NCI-H1092 treated with DMSO at 0.1 percent for 48 hours (cell line): Measurements from ENCODE around the gene TULP4.

Experiments used
- DNase-seq: peaks from one replicate; lab custom pipeline; 2025; lab: John Stamatoyannopoulos, UW

Gene TULP4

DNA sequence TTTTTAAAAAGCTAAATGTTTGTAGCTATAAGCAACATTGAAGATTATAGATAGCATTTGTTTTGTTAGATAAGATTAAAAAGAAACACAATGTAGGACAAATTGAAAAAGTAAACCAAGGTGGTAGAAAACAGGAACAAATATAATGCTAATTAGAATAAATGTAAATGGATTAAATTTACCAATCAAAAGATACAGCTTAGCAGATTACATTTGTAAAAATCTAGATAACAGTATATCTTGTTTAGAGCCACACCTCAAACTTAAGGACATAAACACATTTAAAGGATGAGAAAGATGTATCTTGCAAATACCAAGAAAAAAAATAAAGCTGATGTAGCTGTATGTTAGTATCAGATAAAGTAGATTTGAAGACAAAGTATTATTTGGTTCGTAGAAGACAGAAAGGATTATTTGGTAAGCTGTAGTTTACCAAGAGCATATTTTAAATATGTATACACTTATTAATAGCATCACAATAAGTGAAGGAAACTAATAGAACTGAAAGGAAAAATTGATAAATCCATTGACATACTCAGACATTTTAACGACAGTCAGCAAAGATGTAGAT, 107.2 kb downstream of the TULP4 start:
- DNase-seq = no peak

DNA sequence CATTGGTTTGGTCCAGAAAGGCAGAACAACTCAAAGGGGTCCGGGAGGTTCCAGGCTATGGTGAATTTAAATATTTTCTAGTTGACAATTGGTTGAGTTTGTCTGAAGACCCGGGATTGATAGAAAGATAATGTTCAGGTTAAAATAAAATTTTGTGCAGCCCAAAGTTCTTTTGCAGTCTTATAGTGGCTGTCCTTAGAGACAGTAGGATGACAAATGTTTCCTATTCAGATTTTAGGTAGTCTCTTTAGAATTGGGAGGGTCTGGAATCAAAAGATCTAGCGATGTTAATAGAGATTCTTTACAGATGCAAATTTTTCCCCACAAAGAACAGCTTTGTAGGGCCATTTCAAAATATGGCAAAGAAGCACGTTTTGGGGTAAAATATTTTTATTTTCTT, 109.1 kb downstream of the TULP4 start:
- no peak for DNase-seq

DNA sequence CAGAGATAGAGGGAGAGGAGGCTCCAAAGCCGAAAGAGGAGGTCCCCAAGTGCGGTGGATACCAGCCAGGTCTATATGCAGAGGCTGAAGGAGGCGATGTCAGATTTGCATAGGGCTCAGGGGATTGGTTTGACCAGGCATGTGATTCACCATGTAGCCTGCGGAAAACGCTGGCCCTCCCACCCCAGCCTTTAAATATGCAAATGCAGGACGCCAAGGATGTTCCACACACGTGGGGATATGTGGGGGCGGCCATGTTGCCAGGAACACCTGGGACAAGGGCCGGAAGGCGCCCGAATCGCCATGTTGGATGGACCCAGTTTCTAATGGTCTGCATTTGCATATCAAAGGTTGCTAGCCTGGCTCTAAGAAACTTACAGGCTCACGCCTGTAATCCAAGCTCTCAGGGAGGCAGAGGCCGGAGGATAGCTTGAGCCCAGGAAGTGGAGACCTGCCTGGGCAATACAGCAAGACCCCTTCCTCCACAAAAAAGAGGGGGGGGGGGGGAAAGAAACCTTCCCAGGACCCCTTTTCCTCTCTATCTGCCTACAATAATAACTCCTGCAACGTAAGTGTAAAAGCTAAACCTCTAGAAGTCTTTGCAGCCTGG, 110.5 kb downstream of the TULP4 start:
- no peak for DNase-seq

DNA sequence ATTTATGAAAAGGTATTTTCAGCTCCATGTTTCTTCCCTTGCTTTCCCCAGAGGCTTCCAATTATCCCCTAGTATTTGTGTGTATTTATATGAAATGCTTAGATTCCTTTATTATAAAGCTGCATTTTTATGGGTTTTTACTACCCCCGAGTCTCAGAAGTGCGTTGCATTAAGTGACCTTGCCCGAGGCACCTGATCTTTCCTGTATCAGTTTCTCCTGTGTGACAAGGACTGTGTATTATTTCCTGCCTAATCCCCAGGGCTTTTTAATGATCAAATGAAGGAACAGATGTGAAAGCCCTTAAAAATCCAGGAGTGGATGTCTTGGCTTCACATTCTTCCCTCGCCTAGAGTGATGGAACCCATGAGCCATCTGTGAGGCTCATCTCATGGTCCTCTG, 118.8 kb downstream of the TULP4 start:
- no peak for DNase-seq

DNA sequence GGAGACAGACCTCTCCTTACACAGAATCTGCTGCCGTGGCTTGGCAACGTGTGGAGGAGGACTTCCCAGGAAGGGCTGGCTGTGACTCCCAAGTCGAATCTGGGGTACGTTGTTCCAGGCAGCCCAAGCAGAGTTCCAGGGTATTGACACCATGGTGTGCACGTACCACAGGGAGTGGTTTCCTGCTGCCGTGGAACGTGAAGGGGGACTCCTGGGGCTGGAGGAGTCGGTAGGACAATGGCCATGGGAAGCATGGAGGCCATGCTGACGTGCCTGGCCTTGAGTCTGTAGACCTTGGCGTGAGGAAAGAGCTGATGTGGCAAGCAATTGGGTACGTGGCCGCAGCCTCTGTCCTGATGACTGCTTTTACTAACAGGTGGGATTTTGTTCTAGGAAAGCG, 119.3 kb downstream of the TULP4 start:
- DNase-seq = no peak

DNA sequence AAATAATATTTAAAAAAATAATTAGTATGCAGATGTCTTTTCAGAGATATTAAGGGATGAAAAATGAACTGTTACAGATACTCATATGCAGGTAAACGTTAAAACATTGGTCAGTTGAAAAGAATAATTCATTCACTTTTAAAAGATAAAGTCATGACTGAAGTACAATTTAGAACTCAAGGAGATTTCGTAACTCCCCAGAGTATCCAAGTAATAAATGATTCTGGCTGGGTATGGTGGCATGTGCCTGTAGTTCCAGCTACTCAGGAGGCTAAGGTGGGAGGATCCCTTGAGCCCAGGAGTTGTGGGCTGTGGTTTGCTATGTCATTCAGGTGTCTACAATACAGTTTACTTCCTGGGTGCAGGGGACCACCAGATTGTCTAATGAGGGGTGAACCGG, 125.3 kb downstream of the TULP4 start:
- no peak for DNase-seq

DNA sequence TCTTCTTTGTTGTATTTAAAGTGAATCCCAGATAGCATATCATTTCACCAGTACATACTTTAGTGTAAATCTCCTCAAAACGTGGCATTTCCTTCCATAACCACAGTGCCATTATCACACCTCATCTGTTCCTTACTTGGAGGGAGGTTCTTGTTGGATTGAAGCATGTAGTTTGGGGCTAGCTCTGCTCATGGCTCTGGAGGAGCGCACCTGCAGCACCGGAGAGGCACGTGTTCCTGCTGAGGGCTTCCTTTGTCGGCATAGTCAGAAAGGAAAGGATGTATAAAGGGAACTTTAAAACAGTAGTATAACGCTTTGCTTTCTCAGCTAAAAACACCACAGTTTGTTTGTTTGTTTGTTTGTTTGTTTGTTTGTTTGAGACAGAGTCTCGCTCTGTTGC, 126.0 kb downstream of the TULP4 start:
- no peak for DNase-seq

DNA sequence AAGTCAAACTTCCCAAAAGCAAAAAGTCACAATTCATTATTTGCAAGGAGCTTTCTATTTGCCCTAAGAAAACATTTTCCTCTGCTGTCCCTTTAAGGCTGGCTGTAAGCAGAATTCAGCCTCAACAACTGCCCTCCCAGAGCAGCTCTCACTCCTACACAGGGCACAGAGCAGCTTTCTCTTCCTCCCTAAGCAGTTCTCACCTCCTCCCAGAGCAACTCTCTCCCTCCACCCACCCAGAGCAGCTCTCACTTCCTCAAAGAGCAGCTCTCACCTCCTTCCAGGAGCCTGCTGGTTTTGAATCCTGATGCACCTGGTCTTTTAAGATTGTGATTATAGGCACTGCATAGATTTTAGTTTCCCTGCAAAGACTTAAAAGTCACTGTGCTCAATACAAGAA, 127.0 kb downstream of the TULP4 start:
- no peak for DNase-seq

DNA sequence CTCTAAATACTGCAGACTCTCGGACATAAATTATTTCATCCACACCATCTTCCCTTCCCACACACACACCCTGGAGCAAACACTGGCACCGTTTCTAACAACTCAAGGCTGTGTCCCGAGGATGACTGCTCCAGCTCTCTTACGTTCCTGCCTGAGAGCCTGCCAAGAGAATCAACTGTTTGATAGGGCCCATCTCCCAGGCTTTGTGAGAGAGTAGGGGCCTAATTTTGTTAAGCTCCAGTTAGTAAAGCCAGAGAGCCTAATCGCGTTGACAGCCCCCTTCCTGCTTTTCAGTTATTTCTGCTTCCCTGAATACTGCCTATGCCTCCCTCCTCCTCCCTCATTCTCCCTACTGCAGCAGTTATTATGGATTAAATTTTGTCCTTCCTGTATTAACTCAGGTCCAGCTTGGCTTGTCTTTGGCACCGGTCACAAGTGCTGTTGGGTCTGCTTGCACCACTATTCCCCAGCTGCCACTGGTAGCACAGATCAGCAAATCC, 129.5 kb downstream of the TULP4 start:
- peak; percentile 43 for DNase-seq

DNA sequence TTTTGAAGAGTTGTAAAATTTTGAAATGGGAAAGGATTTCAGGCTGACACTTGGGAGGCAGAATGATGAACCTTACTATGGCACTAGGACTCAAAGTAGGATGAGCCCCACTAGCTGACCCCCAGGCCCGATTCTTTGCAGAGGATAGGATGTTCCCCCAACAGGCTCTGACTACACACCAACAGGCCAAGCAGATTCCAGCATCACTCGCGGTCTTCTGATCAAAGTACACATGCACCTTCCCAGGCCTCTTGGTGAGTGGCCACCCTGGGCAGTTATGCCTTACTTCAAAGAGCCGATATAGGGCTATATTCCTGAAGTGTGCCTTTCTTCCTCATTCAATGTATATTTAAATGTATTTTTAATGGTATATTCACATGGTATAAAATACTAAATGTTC, 130.0 kb downstream of the TULP4 start:
- DNase-seq = no peak

DNA sequence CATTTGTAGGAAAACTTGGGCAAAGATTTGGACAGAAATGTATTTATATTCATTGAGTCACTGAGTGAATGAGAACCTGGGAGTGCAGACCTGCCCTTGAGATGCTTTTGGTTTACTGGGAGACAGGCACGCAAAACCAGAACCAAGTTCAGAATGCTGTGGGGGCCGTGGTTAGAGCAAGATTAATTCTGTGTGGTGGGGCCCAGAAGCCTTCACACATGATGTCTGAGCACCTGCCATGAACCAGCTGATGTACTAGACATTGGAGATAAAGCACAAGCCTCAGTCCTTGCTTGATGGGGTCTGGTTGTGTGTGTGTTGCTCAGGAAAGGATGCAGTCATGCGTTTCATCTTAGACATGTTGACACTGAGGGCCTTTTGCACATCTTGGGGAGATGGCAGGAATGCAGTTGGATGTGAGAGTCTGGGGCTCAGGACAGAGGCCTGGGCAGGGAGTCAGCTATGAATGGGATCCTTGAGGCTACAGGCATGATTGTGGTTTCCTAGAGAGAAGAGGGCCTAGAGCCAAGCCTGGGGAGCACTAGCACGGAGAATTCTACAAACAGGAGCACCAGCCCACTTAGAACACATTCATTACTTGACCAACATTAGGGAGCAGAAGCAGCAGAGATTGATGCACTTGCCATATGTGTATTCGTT, 133.3 kb downstream of the TULP4 start:
- DNase-seq = no peak

DNA sequence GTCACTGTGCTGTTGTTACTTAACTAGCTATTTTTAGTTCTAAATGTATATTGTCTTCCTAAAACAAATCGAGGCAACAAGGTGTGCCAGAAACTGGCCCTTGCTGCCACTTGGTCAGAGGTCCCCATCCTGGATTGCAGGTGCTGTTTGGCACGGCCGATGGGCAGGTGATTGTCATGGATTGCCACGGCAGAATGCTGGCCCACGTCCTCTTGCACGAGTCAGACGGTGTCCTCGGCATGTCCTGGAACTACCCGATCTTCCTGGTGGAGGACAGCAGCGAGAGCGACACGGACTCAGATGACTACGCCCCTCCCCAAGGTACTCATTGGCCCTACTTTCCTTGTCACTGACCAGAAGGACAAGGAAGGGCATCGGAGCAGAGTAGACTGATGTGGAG, 136.6 kb downstream of the TULP4 start:
- DNase-seq = no peak

DNA sequence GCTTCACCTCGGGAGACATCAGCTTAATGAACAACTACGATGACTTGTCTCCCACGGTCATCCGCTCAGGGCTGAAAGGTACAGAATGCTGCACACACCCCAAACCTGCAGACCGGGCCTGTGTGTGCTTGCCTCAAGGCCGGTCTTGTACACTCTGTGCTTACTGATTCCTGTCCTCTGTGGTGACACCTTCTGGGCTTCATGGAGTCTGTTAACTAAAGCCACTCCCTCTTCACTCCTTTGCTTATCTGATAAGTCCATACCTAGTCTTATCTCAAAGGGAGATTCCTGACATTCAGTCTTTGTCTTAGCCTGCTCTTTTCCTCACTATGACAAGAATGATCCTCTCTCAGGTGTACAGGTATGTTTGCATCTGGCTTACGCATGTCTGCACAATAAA, 139.9 kb downstream of the TULP4 start:
- no peak for DNase-seq

DNA sequence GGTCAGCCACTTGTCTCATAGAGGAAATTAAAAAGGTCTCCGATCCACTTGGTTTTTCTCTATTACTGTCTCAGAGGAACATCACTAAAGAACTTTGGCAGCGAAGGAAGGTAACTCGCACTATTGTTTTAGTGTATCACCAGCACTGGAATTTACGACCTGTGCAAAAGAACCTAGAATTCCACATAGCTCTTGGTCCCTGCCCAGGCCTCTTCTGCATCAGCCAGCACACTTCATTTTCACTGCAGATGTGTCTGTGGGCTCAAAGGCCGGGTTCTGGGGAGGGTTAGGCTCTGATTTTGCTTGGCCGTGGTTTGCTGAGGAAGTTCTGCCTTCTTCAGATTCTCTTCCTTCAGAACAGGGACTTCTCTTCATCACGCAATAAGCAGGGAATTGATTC, 144.9 kb downstream of the TULP4 start:
- DNase-seq = no peak

DNA sequence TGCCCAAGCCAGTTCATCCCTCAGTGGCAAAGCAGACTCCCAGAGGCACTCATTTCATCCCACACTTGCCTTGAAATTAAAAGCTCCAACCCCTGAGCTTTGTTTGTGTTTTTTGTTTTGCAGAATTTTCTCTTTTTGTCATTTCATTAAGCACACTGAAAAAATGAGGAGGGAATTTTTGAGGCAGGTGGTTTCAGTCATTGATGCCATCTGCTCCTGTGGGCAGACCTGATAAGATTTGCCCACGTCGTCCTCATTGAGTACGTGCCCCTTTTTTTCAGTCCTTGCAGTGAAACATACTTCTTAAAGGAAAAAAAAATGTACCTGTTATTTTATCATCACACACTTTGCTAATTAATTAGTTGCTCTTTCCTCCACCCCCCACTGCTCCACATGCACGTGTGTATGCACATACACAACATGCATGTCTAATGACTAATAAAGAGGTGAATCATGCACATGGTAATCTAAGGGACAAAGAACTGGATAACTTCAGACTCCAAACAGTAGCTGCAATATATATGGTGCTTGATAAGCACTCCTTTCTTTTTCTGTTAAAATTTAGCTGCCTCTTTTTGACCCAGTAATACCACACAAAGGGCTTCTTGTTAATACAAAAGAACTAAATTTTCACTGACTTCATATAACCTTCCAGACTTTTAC, 145.5 kb downstream of the TULP4 start:
- DNase-seq = no peak

DNA sequence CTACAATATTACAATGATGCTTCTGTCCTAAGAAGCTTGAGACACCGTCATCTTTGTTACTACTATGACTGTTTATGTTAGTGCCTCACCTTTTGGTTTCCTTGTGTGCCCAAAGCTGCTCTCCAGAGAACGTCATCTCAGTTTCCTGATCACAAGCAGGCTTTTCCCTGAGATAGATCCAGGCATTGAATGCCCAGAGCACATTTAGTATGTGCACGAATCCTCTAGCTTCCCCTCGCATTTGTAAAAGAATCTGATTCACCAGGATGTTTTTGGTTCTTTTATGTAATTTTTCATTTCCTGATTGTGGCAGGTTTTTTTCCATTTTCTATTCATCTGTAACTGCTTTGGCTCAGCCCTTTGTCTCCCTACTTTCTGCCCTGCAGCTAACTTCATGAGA, 147.5 kb downstream of the TULP4 start:
- DNase-seq = no peak

DNA sequence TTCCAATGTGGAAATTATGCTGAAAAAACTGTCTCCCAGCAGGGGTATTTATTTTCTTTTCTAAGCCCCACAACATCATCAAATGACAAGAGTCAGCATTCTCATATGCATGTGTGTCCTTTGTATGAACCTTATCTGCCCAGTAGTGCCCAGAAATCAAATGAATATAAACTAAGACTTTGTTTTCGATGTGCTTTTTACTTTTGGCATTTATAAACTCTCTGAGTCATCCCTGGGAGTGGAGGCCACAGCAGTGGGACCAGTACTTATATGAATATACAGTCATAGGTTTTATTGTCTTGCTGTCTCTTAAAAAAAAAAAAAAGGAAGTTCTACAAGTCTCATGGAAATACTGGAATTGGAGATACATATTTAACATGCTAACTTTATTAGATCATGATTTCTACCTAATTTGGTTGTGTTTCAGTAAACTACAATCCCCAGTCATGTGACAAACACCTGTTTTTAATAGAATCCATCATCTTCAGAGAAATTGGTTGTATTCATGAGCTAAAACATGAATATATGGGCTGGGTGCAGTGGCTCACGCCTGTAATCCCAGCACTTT, 148.4 kb downstream of the TULP4 start:
- no peak for DNase-seq

DNA sequence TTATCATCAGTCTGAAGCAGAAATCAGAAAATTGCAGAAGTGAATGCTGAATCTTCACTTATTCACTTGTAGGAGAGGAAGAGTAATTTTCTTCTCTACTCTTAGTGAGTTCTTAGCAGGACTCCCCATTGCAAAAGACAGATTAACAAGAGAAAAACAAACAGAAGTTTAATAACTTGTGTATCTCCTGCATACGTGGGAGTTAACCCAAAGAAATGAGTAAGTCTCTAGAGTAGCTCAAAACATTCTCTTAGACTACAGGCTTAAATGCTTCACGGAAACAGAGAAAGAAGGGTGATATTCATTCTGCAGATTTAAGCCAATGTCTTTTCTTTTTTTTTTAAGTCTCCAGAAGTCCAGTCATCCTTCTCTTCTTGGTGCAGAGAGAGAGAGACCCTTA, 149.7 kb downstream of the TULP4 start:
- DNase-seq = no peak

DNA sequence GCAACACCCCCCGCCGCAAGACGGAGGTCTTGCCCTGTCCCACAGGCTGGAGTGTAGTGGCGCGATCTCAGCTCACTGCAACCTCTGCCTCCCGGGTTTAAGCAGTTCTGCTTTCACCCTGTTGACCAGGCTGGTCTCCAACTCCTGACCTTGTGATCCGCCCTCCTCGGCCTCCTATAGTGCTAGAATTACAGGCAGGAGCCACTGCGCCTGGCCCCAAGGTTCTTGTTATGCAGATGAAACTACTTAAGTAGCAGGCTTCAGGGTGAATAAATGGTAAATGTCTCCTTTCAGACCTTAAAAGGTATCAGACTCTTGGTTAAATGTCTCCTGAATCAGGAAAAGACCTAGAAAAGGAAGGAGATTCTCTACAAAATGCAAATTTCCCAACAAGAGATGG, 152.2 kb downstream of the TULP4 start:
- no peak for DNase-seq

DNA sequence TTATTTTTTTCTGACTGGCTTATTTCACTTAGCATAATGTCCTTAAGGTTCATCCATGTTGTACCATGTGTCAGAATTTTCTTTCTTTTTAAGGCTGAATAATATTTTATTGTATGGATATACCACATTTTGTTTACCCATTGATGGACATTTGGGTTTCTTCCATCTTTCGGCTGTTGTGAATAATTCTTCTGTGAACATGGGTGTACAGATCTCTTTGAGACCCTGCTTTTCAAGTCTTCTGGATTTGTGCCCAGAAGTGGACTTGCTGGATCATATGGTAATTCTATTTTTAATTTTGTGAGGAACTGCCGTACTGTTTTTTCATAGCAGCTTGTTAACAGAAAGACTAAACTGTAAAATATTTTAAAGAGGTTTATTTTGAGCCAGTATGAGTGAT, 153.0 kb downstream of the TULP4 start:
- DNase-seq = no peak

DNA sequence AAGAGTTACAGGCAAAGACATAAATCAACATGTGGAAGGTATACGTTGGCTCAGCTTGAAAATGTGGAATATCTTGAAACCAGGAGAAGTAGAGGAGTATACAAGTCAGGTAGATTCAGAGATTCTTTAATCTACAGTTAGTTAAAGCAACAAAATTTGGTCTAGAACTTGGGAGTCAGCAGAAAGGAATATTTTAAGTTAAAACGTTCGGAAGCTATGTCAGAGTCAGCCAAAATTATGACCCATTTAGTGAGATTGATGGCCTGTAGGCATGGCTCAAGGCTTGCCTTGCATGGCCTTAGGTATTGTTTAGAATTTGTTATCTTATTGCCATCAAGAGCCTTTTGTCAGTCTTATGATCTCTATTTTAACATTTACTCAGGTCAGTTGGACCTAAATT, 153.5 kb downstream of the TULP4 start:
- DNase-seq = no peak

DNA sequence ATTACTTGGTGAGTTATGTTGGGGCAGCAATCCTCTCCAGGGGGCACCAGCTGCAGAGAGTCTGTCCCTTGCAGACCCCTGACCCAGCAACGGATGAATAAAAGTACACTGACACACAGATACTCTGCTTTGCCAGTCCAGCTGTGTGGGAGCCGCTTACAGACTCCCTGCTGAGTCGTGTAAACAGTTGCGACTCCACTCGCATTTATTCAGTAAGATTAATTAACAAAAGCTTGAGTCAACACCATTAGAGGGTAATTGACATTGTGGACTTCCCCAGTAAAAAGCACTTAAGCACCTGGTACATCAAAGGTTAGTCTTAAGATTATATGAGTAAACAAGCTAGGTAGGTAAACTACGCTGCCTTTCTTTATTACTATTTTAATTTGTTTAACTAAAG, 155.7 kb downstream of the TULP4 start:
- DNase-seq = peak; percentile 96

DNA sequence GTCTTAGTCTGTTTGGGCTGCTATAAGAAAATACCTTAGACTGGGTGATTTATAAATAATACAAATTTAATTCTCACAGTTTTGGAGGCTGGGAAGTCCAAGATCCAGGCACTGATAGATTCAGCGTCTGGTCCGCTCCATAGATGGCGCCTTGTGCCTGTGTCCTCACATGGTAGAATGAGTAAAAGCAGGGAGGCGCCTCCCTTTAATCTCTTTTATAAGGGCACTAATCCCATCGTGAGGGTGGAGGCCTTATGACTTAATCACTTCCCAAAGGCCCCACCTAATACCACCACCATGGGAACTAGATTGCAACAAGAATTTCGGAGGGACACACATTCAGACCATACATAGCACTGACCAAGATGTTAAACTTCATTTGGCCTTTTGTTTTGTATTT, 156.4 kb downstream of the TULP4 start:
- peak; percentile 62 for DNase-seq
